GM21360 (cell line): Measurements from ENCODE around the gene RASL10B.
A peak's percentile ranks its signal among the peaks of the same experiment; 100 is the strongest.

Experiments
- ATAC-seq: cut with Tn5 transposase; IDR thresholded peaks from one replicate; pipeline ENCODE4 v1.9.1; 2021; ENCODE audit warnings: mild to moderate bottlenecking, moderate library complexity; ENCODE audit not compliant: unreplicated experiment

Gene RASL10B

GRCh38 chr17:35763767-35764122 is 32.3 kb downstream of the RASL10B start:
- no peak for ATAC-seq

- ATAC-seq: peak; percentile 81
These were observed 32.9 kb downstream of the RASL10B start for GRCh38 chr17:35764123-35764991.

GRCh38 chr17:35765086-35765710 is 33.8 kb downstream of the RASL10B start:
- no peak for ATAC-seq

- no peak for ATAC-seq
These were observed 34.5 kb downstream of the RASL10B start for GRCh38 chr17:35765756-35766488.

GRCh38 chr17:35766489-35766877 is 35.0 kb downstream of the RASL10B start:
- no peak for ATAC-seq

- no peak for ATAC-seq
These were observed 35.6 kb downstream of the RASL10B start for GRCh38 chr17:35766903-35767510.

- ATAC-seq: no peak
These were observed 37.4 kb downstream of the RASL10B start for GRCh38 chr17:35768797-35769196.

GRCh38 chr17:35769895-35770486 is 38.6 kb downstream of the RASL10B start:
- ATAC-seq: no peak

- ATAC-seq: no peak
These were observed 41.7 kb downstream of the RASL10B start for GRCh38 chr17:35773129-35773528.

- no peak for ATAC-seq
These were observed 42.4 kb downstream of the RASL10B start for GRCh38 chr17:35773679-35774425.

- no peak for ATAC-seq
These were observed 43.1 kb downstream of the RASL10B start for GRCh38 chr17:35774499-35774898.

- no peak for ATAC-seq
These were observed 43.6 kb downstream of the RASL10B start for GRCh38 chr17:35775039-35775438.

GRCh38 chr17:35775583-35775982 is 44.1 kb downstream of the RASL10B start:
- ATAC-seq: no peak

- no peak for ATAC-seq
These were observed 47.3 kb downstream of the RASL10B start for GRCh38 chr17:35778641-35779196.

- ATAC-seq: no peak
These were observed 49.5 kb downstream of the RASL10B start for GRCh38 chr17:35780950-35781349.

GRCh38 chr17:35784895-35785294 is 53.5 kb downstream of the RASL10B start:
- no peak for ATAC-seq

- no peak for ATAC-seq
These were observed 55.5 kb downstream of the RASL10B start for GRCh38 chr17:35786941-35787432.

GRCh38 chr17:35788477-35789368 is 57.3 kb downstream of the RASL10B start:
- ATAC-seq: no peak

- no peak for ATAC-seq
These were observed 59.4 kb downstream of the RASL10B start for GRCh38 chr17:35790841-35791240.
